GM10847 (cell line): ENCODE data around the gene FGF6.

ENCODE experiments used
- POLR2A ChIP-seq: IDR thresholded peaks from 2 replicates; pipeline ENCODE4 v1.6.1; 2011; ENCODE audit not compliant: insufficient read length; ENCODE audit errors: extremely low read depth

The FGF6 gene

DNA sequence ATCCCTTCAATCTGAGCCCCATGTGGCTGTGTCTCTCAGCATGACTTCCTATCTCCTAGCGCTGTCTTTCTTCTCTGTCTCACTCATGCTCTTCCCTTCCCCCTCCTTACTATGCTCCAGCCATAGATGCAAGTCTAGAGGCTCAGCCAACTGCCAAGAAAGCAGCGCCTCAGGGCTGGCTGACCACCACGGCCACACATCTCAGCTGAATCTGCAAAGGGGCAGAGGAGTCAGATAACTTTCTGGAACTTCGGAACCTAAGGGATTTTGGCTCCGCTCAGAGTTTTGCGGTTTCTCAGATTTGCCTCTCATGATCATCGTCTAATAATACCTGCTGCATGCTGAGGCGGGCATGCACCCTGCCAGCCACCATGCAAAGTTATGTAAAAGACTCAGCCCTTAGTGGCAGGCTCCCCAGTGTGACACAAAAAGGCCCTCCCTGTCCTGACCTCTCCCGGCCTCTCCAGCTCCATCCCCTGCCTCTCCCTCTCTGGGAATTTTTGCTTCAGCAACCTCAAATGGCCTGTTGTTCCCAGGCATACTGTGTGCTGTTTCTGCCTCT is 5.0 kb upstream of the FGF6 start:
- TF ChIP-seq POLR2A: no peak

DNA sequence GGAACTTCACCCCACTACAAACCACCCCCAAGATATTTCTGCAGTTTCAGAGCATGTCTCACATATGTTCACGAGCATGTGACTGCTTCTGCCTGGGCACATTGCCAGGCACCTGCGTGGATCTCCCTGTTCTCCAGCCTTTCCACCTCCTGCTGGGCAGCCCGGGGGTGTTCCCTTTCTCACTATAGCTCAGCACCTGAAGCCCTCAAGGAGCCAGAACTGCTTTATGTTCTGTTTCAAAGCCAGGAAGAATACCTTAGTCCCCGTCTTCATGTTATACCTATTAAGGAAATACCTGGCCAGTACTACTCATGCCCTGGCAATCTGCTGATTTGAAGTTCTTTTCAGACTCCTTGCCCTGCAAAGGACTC is 4.2 kb upstream of the FGF6 start:
- TF ChIP-seq POLR2A: no peak

DNA sequence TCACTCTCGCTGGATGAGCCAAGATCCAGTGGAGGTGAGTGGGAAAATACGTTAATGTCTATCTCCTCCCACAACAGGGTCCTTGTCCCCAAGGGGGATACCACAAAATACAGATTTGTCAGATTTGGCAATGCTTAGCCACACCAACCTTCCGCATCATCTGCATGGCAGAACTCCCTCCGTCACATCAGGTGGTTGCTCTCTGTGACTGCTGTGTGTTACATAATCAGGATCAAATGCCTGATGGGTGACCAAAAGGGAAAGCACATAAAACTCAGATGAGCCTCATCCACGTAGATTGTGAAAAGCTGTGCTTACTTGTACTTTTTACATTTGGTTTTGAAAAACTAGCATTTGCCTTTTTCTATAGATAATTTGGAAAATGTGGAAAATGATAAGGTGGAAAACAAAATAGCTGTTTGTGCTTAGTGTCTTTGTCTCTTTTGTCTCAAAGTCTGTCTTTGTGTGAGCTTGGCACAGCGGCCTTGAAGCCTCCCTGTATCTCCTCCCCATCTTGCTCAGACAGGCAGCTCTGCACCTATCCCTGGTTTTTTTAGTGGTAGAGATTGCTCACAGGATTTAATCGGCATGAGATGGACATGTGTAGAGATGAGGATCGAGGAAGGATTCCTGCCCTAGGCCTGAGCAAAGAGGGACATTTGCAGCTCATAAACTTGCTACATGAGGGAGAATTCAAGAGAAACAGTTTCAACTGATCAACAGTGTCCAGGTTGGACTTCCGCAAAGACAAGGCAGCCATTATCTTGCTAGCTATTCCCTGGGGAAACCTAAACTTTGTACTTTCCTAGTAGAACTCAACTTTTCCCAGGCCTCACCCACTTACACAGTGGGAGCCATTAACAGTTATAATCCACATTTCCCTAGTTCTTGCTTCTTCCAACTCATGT is 3.6 kb upstream of the FGF6 start:
- no peak for TF ChIP-seq POLR2A

DNA sequence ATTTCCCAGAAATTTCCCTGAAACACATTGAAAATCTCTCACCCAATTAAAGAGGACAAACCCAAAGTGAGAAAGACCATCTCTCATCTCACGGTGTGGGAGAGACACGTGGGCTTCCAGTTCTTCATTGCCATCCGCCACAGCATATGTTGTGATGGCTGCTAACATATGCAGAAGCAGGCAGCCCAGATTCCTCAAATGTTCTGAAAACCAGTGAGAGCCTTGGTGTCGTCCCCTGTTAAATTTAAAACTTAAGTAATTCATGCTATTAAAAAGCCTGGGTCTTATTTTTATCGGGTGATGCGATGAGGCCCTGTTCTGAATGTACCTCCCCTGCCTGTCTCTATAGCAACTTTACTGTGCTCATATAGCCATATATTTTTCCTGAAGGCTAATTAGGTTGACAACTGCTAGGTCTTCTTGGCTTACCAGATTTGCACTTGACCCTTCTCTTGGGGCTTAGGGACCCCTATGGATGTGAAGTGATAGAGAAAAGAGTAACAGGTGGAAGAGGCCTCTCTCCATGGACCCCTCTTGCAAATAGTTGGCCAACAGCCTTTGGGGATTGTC is 2.8 kb upstream of the FGF6 start:
- TF ChIP-seq POLR2A: no peak

DNA sequence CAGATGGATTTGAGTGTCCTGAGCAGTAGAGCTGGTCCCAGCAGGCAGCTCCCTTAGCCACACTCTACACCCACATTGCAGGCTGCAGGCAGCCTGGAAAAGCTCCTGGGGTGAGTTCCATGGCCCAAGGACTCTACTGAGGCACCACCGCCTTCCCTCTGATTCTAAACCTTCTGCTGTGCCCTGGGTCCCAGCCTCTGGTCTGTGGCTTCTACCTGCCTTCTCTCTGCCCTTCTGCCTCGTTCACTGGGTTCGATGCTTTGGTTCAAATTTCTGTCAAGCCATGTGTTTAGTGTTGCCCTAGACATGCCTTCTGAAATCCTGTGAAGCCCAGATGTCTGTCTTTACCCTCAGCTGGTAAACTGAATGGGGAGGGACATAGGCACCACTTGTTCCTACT is 1.5 kb upstream of the FGF6 start:
- TF ChIP-seq POLR2A: no peak

DNA sequence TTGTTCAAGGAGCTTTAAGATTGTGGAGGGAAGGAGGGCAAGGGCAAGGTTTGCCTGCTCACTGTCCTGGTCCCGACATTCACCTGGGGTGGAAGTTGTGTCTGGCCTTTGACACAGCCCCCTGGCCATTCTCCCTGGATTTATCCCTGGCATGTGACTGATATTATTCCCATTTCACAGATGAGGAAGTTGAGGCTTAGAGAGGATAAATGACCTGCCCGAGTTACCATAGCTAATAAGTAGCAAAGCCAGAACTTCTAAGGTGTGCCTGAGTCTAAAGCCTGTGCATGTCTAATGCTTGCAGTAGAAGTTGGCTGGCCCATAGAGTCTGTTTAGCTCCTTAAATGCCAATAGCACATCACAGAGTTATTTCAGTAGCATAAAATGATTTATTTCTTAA is 720 bp upstream of the FGF6 start:
- no peak for TF ChIP-seq POLR2A

DNA sequence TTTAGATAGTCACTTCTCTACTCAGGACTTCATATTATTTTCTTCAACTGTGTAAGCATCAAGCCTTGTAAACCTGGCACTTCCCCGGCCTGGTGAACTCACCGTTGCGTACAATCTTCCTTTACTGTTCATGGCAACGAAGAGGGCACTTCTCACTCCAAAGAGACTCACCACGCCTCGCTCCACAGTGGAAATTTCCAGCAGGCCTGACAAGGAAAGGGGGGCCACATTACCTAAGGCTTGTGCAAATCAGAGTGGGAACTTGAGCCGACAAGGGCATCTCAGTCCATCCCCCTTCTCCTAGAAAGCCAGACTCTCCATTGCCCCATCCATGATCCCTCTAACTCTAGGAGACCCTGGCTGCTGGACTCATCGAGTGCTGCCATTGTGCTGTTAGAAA is 1.6 kb downstream of the FGF6 start:
- no peak for TF ChIP-seq POLR2A

DNA sequence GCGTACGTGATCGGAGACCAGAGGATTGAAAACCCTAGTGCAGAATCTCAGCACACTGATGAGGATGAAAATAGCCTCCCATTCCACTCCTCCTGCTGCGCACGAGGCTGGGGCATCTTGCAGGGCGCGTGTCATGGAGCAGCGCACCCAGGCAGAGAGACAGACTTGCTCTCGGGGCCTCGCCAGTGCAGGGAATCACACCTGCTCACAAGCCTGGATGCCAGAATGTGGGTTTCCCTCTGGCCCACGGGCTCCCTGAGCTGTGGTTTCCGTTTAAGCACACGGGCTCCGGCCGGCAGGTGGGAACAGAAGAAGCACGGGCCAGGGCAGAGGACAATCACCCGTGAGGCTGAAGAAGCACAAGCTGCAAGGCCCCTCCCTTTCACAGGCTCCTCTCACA is 2.0 kb downstream of the FGF6 start:
- TF ChIP-seq POLR2A: no peak

DNA sequence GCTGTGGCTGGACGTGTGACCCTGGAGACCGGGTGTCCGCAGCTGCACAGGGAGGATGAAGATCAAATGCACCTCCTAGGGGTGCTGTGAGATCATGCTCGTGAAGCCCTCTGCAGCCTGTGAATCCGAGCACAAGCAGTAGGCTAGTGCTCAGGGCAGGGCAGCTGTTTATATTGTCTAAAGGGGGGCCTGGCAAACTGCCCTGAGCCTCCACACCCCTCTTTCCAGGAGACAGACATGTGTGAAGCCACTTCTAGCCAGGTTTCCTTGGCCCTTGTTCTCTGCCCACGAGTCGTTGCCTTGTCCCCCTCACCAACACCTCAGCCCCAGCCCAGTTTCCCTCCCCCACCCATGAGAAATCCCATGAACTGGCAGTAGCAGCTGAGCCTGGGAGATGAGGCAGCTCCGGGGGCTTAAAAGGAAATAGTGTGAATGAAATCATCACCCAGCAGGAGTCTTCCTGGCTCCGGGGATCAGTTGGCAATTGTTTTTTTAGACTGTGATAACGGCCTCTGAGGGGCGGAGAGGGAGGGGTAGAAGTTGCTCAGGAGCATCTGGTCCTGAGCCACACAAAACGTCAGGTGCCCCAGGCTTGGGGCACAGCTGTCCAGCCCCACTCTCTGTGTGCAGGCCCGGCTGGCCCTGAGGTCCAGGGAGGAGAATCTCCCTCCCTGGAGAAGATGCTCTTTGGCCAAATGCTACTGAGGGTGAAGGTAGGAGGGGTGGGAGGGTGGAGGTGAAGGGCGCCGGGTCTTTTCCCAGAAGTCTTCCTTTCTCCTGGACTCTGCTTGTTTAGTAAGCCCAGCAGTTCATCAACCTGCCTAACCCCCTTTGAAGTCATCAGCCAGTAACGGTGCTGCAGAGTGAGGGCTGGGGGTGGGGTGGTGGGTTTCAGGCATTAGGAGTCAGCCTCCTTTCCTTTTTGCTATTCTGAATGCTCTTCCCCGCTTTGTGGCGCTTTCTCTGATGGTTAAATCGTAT is 4.0 kb downstream of the FGF6 start:
- TF ChIP-seq POLR2A: no peak

DNA sequence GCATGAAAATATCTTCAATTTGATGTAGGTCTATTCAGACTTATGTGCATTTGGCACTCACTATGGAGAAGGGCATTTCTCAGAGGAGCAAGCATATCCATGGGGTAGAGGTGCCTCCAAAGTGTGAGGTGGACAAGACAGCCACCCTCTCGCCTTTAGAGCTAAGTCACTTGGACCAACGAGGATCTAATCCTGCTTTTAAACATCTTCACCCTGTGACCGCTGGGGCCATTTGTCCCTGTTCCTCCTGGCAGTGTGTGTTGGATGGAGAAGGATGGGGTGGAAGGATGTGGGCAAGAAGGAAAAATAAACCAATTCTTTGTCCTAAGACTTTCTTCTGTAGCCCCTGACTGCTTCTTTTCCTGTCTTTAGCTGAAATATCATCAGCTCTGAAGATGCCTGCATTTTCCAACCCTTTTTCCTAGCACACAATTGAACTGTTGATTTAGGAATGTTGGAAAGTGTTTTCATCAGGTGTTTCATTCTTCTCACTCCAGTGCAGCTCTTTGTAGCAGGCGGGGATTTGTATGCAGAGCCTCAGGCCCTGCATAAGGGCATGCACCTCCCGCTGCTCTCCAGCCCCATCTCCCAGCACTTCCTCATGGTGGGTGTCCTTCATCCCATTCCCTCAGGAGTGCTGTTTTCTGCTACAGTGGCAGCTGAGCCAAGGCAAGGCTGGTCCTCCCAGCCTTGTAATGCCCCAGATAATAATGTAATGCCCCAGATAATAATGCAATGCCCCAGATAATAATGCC is 5.3 kb downstream of the FGF6 start:
- TF ChIP-seq POLR2A: no peak

DNA sequence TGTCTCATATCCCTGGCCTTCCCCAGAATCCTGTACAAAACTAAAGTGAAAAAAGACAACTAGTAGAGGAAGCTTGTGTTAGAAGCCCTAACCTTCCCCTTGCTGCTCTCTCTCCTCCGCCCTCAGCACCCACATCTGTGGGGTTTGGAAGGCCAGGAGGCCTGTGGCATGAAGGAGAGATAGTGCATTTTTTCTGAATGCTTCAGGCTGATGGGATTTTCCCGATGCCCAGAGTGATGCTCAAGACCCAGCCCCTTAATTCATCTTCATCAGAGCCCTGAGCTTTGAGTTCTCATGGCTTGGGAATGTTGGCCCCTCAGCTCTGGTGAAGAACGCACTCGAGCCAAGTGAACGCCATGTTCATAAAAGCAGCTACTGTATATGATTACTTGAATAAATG is 5.9 kb downstream of the FGF6 start:
- TF ChIP-seq POLR2A: no peak

DNA sequence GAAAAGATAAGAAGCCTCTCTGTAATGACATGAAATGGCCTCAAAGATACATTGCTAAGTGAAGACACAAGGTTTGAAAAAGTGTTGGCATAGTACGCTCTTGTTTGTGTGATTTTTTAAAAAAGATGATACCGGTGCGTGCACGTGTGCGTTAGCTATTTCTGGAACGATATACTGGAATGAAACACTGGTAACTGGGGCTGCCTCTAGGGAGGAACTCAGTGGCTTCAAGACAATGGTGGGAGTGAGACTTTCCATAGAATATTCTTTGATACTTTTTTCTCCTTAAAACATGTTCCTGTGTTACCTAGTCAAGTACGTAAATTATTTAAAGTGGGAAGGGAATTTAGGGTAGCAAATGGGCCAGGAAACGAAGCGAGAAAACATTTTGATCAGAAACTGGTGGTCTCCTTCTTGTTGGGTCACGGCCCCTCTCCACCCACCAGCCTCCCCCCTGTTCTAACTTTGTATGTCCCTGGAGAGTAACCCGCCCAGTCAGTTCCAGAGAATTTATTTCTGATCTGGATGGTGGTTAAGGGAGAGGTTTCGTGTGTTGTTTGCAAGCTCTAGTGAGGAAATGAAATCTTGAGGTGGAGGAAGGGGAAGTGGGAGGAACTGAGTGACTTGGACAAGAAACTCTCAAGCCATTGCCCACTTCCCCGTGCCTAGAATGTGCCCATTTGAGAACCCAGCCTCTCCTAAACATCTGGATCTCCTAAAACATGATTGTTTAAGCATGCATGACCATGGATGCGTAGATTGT is 6.6 kb downstream of the FGF6 start:
- no peak for TF ChIP-seq POLR2A

DNA sequence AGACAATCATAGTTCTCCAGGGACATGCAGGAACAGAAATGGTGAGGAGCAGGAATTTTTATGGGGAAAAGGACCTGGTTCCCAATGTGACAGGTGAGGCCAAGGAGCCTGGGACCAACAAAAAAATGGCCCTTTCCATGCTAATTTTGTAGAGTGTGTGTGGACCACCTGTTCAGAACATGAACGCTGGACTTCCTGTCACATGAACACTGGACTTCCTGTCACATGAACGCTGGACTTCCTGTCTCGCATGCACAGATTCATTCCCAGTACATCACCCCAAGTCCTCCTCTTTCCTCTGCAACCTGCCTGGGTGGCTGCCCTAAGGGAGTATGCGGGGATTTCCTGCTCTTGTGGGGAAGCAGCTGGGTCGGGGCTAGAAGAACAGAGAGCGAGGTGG is 10.1 kb downstream of the FGF6 start:
- no peak for TF ChIP-seq POLR2A
